H54 (cell line): ENCODE results near the gene CLCNKA.
A peak's percentile ranks its signal among the peaks of the same experiment; 100 is the strongest.
"Not testable (repeated sequence)": the region's sequence is repeated elsewhere in the genome, so short reads cannot be mapped to it uniquely, and the experiment has no call there.

Experiments
- DNase-seq: peaks from one replicate; pipeline ENCODE4 v3.0.0; 2011; ENCODE audit warnings: low spot score, mixed read lengths; ENCODE audit not compliant: insufficient read length
- FAIRE-seq: peaks from 3 replicates; lab custom pipeline; 2011; peaks lifted over from hg19 to GRCh38; lab: Jason Lieb, UNC
- POLR2A ChIP-seq: IDR thresholded peaks from 2 replicates; pipeline ENCODE4 v1.6.1; 2011; ENCODE audit warnings: low read depth, mild to moderate bottlenecking, low read length

The CLCNKA gene

GRCh38 chr1:15992582-15993500 is 29.0 kb upstream of the CLCNKA start:
- no peak for FAIRE-seq
- TF ChIP-seq POLR2A = no peak
- DNase-seq = no peak

- no peak for TF ChIP-seq POLR2A
- DNase-seq (no peak), FAIRE-seq (no peak)
Measured at GRCh38 chr1:15993666-15994065, 28.2 kb upstream of the CLCNKA start.

- TF ChIP-seq POLR2A = no peak
- FAIRE-seq = no peak
- DNase-seq = no peak
Measured at GRCh38 chr1:15994081-15994480, 27.8 kb upstream of the CLCNKA start.

- FAIRE-seq = peak; percentile 43
- TF ChIP-seq POLR2A = no peak
- peak; percentile 29 for DNase-seq
Measured at GRCh38 chr1:15994590-15995351, 27.1 kb upstream of the CLCNKA start.

GRCh38 chr1:15997076-15997585 is 24.7 kb upstream of the CLCNKA start:
- FAIRE-seq = no peak
- TF ChIP-seq POLR2A = no peak
- no peak for DNase-seq

GRCh38 chr1:15997637-15998280 is 24.1 kb upstream of the CLCNKA start:
- no peak for TF ChIP-seq POLR2A
- FAIRE-seq (no peak), DNase-seq (no peak)

GRCh38 chr1:15998929-15999328 is 22.9 kb upstream of the CLCNKA start:
- no peak for FAIRE-seq
- no peak for DNase-seq
- TF ChIP-seq POLR2A = no peak

- DNase-seq, FAIRE-seq: not testable (repeated sequence)
Measured at GRCh38 chr1:16001274-16001673, 20.6 kb upstream of the CLCNKA start.

- no peak for TF ChIP-seq POLR2A
- DNase-seq (no peak), FAIRE-seq (no peak)
Measured at GRCh38 chr1:16005597-16005996, 16.2 kb upstream of the CLCNKA start.

- DNase-seq = no peak
- TF ChIP-seq POLR2A = no peak
- no peak for FAIRE-seq
Measured at GRCh38 chr1:16006010-16006409, 15.8 kb upstream of the CLCNKA start.

- no peak for FAIRE-seq
- DNase-seq = no peak
Measured at GRCh38 chr1:16006552-16007485, 15.0 kb upstream of the CLCNKA start.

GRCh38 chr1:16007671-16008341 is 14.0 kb upstream of the CLCNKA start:
- FAIRE-seq (no peak), DNase-seq (no peak)
- no peak for TF ChIP-seq POLR2A

More at GRCh38 chr1:16006552-16007485, 15.0 kb upstream of the CLCNKA start:
- no peak for TF ChIP-seq POLR2A
